Spleen (tissue), 11 donors: ENCODE measurements around the gene ELFN1. TPM values are rescaled to one million over a fixed set of nuclear protein-coding genes. Genes with fewer than 3 reads are reported as not detected.

Source experiments
- DNase-seq: peaks from one replicate; pipeline ENCODE4 v3.0.0-alpha.2; 2020
- H3K27ac ChIP-seq, 8 donors: fragments of 200-600 bp; sonication (generic) in 7 of 8; 1 replicate in 4 of 8; 2 replicates in 4 of 8; pipeline versions ENCODE4 v1.5.0 to v1.8.0; 2016 to 2021; ENCODE audit warnings: inconsistent platforms in 4 of 8, mild to moderate bottlenecking in 4 of 8, moderate library complexity in 1 of 8
- H3K27me3 ChIP-seq, 7 donors: fragments of 200-600 bp; sonication (generic) in 6 of 7; replicated peaks in 1 of 7; 1 replicate in 4 of 7; 2 replicates in 3 of 7; pipeline versions ENCODE4 v1.5.0 to v1.8.0; 2016 to 2021; ENCODE audit warnings: inconsistent platforms in 3 of 7, mild to moderate bottlenecking in 1 of 7
- H3K36me3 ChIP-seq, 6 donors: fragments of 200-600 bp; sonication (generic) in 5 of 6; 1 replicate in 4 of 6; 2 replicates in 2 of 6; pipeline versions ENCODE4 v1.5.0 to v1.8.0; 2016 to 2021; ENCODE audit warnings: inconsistent platforms in 2 of 6
- H3K4me1 ChIP-seq, 6 donors: fragments of 200-600 bp; sonication (generic) in 5 of 6; 1 replicate in 3 of 6; 2 replicates in 3 of 6; pipeline versions ENCODE4 v1.5.0 to v1.8.0; 2016 to 2021; ENCODE audit warnings: inconsistent platforms in 3 of 6
- H3K4me3 ChIP-seq, 8 donors: fragments of 200-600 bp; sonication (generic) in 7 of 8; 1 replicate in 4 of 8; 2 replicates in 4 of 8; pipeline versions ENCODE4 v1.5.0 to v1.8.0; 2016 to 2021; ENCODE audit warnings: inconsistent platforms in 4 of 8, mild to moderate bottlenecking in 4 of 8, moderate library complexity in 2 of 8
- H3K9me3 ChIP-seq, 8 donors: fragments of 200-600 bp; sonication (generic) in 7 of 8; 1 replicate in 4 of 8; 2 replicates in 4 of 8; pipeline versions ENCODE4 v1.5.0 to v1.8.0; 2016 to 2021; ENCODE audit warnings: inconsistent platforms in 4 of 8
- POLR2A ChIP-seq, 3 donors: fragments of 450-650 bp; IDR thresholded peaks; one replicate each; pipeline ENCODE4 v1.5.1; 2017; ENCODE audit warnings: antibody characterized with exemption in 3 of 3, mild to moderate bottlenecking in 1 of 3
- POLR2AphosphoS5 ChIP-seq, 3 donors: sonication (generic); formaldehyde crosslinking; IDR thresholded peaks; one replicate each; pipeline ENCODE4 v1.5.1; 2017; ENCODE audit warnings: antibody characterized with exemption in 3 of 3
- WGBS, 5 donors: extraction: QIAGEN DNeasy Blood & Tissue Kit in 3 of 5; methylation state at CpG; one replicate each; pipeline versions ENCODE4 v1.1.5 to v1.1.7; 2013 to 2018; 5-methylcytosine and 5-hydroxymethylcytosine counted together
- intact Hi-C: fragments of 100-400 bp; cut with DNase I; formaldehyde crosslinking; loops from one replicate; pipeline ENCODE4 v1.15.0; 2023; ENCODE audit warnings: low total_unique reads
- polyA plus RNA-seq, 3 donors: library from polyadenylated mRNA; stranded (reverse); fragments of 200-250 nt; gene quantifications; one replicate each; pipeline ENCODE4 v1.2.1, GENCODE V29; 2013
- total RNA-seq, 7 donors: library from RNA; depleted of rRNA in 3 of 7; stranded (reverse); fragments of >200 nt in 3 of 7; fragmentation: NEBNext Ultra II Directional in 4 of 7; extraction: Animal tissue kit (Norgen Biotek cat#: 25700) in 4 of 7; gene quantifications; one replicate each; pipeline versions ENCODE4 v1.1.0 to v1.2.1, GENCODE V29; 2016 to 2021
- TF ChIP-seq, protein P1 (sequence below), 11 experiments: fragments of 200-600 bp in 7 of 11; fragments of 450-650 bp in 4 of 11; sonication (generic) in 4 of 11; IDR thresholded peaks in 8 of 11; conservative IDR thresholded peaks in 3 of 11; 1 replicate in 7 of 11; 2 replicates in 4 of 11; pipeline versions ENCODE4 v1.4.0 to v1.8.0; 2016 to 2021; ENCODE audit warnings: antibody characterized with exemption in 11 of 11, inconsistent platforms in 4 of 11, mild to moderate bottlenecking in 1 of 11
- donor health status: healthy with polysubstance abuse.
- donor health status: DM: no; HTN: no; CAD: no; lungs with moderate emphysema.
- donor health status: DM: no; HTN: no; CAD: no.
- donor health status: Bipolar disorder and iron deficiency.
- donor health status: healthy.
- donor health status: DM: no; HTN: no; CAD: no.
- donor health status: DM: yes; HTN: yes; CAD: no.

Gene ELFN1
- total and polyA plus RNA-seq, 10 donors: 0.22 to 3.9 (median 2.4) TPM

DNA sequence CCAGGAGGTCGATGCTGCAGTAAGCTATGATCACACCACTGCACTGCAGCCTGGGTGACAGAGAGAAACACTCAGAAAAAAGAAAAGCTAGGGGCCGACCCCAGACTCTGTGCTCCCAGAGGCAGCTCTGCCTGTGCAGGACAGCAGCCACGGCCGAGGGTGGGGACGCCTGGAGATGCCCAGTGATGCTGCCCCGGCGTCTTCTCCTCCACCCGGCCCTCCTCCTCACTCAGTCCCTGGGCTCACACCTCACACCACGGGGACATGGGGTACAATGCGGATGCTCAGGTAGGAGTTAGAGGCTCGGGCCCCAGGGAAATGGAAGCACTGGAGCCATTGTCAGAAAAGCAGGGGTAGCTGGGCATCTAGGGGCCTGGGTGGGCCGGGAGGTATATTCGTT, 46.3 kb upstream of the ELFN1 start:
- DNase-seq: no peak
- TF ChIP-seq POLR2A (IDR thresholded peaks at IDR 0.05): no peak
- TF ChIP-seq, protein P1, sequence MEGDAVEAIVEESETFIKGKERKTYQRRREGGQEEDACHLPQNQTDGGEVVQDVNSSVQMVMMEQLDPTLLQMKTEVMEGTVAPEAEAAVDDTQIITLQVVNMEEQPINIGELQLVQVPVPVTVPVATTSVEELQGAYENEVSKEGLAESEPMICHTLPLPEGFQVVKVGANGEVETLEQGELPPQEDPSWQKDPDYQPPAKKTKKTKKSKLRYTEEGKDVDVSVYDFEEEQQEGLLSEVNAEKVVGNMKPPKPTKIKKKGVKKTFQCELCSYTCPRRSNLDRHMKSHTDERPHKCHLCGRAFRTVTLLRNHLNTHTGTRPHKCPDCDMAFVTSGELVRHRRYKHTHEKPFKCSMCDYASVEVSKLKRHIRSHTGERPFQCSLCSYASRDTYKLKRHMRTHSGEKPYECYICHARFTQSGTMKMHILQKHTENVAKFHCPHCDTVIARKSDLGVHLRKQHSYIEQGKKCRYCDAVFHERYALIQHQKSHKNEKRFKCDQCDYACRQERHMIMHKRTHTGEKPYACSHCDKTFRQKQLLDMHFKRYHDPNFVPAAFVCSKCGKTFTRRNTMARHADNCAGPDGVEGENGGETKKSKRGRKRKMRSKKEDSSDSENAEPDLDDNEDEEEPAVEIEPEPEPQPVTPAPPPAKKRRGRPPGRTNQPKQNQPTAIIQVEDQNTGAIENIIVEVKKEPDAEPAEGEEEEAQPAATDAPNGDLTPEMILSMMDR (IDR thresholded peaks at IDR 0.05 in 8 of 11, conservative IDR thresholded peaks at IDR 0.05 in 3 of 11): no peak
- no peak for TF ChIP-seq POLR2AphosphoS5 (IDR thresholded peaks at IDR 0.05)
- Histone ChIP-seq H3K9me3 (peaks cover 0 to 10% (median 0%) of the 10 kb centered on the region in 8 donors), H3K36me3 (no peaks in the 10 kb centered on the region), H3K4me3 (no peak overlapping the region), H3K27ac (no peak overlapping the region), H3K4me1 (no peaks in the 10 kb centered on the region), H3K27me3 (peaks cover 0 to 13% (median 0%) of the 10 kb centered on the region in 7 donors)
- WGBS, 5 donors: 84 to 95% (median 87%) methylated on average over 13 of the region's 13 CpGs
- intact Hi-C loops: no loop called here

DNA sequence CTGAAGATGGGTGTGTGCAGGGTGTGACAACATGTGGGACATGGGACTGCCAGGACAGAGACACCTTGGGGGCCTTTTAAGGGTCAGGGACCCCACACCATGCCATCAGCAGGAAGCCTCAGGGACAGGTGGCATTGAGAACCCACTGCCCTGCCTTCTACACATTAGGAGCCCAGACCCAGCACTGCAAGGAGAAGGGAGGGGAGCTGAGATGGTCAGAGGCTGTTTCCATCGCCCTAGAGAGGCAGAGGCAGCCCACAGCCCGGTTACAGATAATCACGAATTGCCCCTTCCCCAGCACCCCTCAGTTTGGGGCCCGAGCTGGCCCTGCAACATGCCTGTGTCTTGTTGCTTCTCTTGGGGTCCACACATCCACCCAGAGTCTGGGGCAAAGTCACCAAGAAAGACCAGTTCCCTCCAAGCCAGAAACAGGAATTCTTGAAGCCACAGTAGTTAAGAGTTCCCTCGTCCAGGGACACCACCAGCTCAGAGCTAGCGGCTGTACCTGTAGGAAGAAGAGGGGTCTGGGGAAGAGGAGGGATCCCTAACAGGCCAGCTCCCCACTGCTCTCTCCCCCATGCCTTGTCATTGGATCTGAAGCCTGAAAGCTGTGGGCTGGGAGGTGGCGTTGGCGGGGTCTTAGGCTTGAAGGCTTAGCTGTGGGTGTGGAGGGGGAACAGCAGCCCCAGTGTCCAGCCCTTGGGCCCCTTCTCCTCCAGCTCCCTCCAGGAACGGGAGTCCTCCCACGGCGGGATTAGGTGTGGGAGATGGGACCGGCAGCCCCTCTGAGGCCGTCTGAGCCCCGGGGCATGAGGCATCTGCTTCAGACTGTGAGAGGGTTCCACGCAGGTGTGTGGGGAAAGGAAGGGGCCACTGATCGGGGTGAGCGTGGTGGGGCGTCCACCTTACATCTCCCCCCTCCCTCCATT, 44.8 kb upstream of the ELFN1 start:
- intact Hi-C loops: no loop called here
- whole genome bisulfite sequencing, 5 donors: 76 to 87% (median 80%) methylated on average over 16 to 18 of the region's 18 CpGs
- Histone ChIP-seq H3K4me1 (no peaks in the 10 kb centered on the region), H3K9me3 (peaks cover 0 to 24% (median 7%) of the 10 kb centered on the region in 8 donors), H3K27me3 (peaks cover 0 to 9% (median 0%) of the 10 kb centered on the region in 7 donors), H3K4me3 (no peak overlapping the region), H3K36me3 (no peaks in the 10 kb centered on the region), H3K27ac (no peak overlapping the region)
- no peak for TF ChIP-seq POLR2A (IDR thresholded peaks at IDR 0.05)
- TF ChIP-seq, protein P1 (IDR thresholded peaks at IDR 0.05 in 8 of 11, conservative IDR thresholded peaks at IDR 0.05 in 3 of 11): no peak
- TF ChIP-seq POLR2AphosphoS5 (IDR thresholded peaks at IDR 0.05): no peak
- DNase-seq: no peak

DNA sequence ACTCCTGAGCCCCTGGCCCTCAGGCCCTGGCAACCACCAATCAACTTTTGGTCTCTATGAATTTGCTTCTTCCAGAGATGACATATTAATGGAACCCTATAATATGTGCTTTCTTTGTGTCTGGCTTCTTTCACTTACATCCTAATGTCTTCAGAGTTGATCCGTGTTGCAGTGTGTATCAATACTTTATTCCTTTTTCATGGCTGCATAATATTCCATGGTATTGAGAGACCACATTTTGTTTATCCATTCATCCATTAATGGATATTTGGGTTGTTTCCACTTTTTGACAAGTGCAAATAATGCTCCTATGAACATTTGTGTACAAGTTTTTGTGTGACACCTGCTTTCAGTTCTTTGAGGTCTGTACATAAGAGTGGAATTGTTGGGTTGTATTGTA, 43.3 kb upstream of the ELFN1 start:
- Histone ChIP-seq H3K27ac (no peak overlapping the region), H3K4me3 (no peak overlapping the region), H3K36me3 (no peaks in the 10 kb centered on the region), H3K9me3 (peaks cover 0 to 28% (median 7%) of the 10 kb centered on the region in 8 donors), H3K4me1 (no peaks in the 10 kb centered on the region), H3K27me3 (peaks cover 0 to 18% (median 0%) of the 10 kb centered on the region in 7 donors)
- no peak for DNase-seq
- WGBS, 5 donors: 68 to 85% (median 77%) methylated on average over 1 of the region's 1 CpG
- TF ChIP-seq POLR2AphosphoS5 (IDR thresholded peaks at IDR 0.05) (no peak), POLR2A (IDR thresholded peaks at IDR 0.05) (no peak)
- TF ChIP-seq, protein P1 (IDR thresholded peaks at IDR 0.05 in 8 of 11, conservative IDR thresholded peaks at IDR 0.05 in 3 of 11): no peak
- intact Hi-C loops: no loop called here

DNA sequence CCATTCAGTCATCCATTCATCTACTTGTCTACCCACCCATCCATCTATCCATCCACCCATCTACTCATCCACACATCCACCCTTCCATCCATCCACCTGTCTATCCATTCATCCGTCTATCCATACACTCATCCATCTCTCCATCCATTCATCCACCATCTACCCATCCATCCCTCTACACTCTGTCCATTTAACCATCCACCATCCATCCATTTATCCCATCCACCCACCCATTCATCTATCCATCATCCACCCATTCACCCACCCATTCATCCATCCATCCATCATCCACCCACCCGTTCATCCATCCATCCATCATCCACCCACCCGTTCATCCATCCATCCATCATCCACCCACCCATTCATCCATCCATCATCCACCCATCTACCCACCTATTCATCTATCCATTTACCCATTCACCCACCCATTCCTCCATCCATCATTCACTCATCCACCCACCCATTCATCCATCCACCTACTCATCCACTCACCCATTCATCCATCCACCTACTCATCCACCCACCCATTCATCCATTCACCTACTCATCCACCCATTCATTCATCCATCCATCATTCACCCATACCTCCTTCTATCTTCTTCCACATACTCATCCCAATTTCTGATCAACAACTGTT, 39.3 kb upstream of the ELFN1 start:
- H3K9me3 ChIP-seq: peaks cover 0 to 48% (median 22%) of the 10 kb centered on the region in 8 donors
- no peak for DNase-seq
- H3K4me1 ChIP-seq: no peaks in the 10 kb centered on the region
- WGBS, 5 donors: 90 to 96% (median 92%) methylated on average over 3 of the region's 3 CpGs
- intact Hi-C loops: no loop called here
- TF ChIP-seq, protein P1 (IDR thresholded peaks at IDR 0.05 in 8 of 11, conservative IDR thresholded peaks at IDR 0.05 in 3 of 11): no peak
- peaks cover 0 to 40% (median 0%) of the 10 kb centered on the region in 7 donors for H3K27me3 ChIP-seq
- H3K4me3 ChIP-seq: no peak overlapping the region
- H3K27ac ChIP-seq: no peak overlapping the region
- no peaks in the 10 kb centered on the region for H3K36me3 ChIP-seq
